IPS DF 4.7 (cell line): Measurements from ENCODE around the gene YIF1B.
"Not testable (repeated sequence)": the region's sequence is repeated elsewhere in the genome, so short reads cannot be mapped to it uniquely, and the experiment has no call there.

Source experiments
- DNase-seq: peaks from one replicate; pipeline ENCODE4 v3.0.0-alpha.2; 2013; ENCODE audit warnings: low spot score; ENCODE audit errors: extremely low read depth

YIF1B gene

DNA sequence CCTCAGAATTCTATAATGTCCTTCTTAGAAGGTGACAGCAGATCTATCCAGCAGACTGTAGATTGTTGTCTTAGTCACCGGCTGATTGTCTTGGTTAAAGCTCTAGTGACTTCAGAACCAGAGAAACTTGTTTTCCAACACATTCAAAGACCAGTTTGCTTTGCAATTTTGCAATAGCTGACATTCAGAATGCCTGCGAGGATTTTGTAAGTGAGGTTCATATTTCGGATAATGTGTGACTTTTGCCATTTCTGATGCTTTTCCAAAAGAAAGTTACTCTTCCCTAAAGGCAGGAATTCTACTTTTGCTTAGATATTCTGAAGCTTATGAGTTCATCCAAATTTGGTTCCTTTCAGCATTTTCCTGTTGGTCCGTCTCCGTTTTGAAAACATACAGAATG is 38.2 kb downstream of the YIF1B start:
- DNase-seq, result no peak

DNA sequence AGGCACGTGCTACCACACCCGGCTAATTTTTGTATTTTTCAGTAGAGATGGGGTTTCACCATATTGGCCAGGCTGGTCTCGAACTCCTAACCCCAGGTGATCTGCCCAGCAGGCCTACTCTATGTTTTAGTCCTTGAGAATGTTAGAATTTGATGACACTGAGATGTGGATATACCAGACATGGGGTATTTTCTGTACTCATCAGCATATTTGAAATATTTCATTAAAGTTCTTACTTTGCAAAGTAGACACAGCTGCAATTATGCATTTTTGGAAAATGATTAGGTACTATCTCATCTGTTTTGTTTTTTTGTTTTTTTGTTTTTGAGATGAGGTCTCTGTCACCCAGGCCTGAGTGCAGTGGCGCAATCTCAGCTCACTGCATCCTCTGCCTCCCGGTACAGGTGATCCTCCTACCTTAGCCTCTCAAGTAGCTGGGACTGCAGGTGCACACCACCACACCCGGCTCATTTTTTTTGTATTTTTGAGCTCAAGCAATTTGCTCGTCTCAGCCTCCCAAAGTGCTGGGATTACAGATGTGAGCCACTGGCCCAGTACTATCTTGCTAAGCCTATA is 38.7 kb downstream of the YIF1B start:
- no peak for DNase-seq

DNA sequence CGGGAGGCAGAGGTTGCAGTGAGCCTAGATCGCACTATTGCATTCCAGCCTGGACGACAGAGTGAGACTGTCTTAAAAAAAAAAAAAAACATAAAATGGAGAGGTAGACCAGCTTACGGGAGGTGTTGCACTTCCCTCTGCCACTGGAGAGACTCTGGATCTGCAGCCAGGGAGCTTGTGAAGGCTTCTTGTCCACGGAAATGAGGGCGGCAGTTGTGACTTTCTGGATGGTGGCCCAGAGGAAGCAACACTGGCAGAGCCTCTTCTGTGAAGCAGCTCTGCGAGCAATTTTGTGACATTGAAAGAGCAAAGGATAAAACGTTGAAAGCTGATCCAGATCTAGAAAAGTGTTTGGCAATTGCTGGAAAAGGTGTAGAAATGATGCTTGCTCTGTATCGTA is 41.0 kb downstream of the YIF1B start:
- no peak for DNase-seq

DNA sequence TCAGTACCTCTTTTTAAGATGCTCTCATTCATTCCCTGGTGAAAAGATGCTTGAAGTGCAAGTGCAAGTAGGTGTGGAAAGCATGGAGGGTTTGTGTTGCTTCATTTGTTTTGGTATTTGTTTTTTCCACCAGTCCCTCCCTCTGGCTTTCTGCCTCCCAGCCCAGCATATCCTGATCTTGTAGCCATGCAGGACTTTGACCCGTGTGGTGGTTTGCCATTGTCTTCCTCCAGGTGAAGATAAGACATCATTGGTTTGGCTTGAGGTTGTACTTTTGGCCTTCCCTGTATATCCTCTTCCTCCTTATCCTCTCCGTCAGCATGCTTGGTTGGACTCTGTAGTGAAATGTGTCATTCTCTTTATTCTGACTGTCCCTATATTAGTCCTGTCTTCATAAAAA is 42.2 kb downstream of the YIF1B start:
- DNase-seq, result no peak

DNA sequence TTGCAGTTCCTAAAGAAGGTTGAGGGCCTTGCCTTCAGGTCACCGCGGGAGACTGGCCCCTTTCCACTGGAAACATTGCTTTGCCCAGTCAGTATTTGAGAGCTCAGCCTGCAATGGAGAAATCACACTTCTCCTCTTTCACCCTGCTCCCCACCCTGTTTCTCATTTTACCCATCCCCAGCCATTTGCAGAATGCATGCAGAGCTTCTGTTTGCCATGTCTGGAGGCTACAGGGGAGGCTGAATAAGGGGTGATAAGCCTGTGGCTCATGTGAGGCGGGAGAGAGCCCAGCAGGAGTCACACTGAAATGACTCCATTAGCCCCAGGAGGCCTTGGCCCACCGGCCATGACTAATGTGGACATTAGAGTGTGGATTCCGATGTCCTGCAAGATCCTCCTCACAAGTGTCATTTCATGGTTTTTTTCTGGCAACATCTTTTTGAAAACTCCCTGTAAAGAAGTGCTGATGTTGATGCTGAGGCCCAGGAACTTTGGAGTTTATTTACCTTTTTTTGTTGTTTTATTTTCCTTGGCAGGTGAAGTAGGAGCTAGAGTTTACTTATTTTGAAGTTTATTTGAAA is 45.1 kb downstream of the YIF1B start:
- no peak for DNase-seq

DNA sequence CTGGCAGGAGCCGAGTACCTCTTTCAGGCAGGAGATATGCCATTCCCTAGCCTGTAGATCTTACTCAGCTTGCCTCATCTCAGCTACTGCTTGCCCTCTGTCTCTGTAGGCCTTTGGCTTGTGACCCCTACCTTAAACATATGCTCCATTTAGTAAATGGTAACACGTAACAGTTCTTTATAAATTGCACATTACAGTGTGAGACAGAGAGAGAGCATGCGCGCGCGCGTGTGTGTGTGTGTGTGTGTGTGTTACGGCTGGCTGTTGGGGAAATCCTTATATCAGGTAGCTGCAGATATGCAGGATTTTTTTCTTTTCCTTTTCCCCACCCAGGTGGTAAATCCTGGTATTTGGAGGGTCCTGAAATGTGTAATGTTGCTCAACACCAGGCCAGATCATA is 47.2 kb downstream of the YIF1B start:
- DNase-seq, result no peak

DNA sequence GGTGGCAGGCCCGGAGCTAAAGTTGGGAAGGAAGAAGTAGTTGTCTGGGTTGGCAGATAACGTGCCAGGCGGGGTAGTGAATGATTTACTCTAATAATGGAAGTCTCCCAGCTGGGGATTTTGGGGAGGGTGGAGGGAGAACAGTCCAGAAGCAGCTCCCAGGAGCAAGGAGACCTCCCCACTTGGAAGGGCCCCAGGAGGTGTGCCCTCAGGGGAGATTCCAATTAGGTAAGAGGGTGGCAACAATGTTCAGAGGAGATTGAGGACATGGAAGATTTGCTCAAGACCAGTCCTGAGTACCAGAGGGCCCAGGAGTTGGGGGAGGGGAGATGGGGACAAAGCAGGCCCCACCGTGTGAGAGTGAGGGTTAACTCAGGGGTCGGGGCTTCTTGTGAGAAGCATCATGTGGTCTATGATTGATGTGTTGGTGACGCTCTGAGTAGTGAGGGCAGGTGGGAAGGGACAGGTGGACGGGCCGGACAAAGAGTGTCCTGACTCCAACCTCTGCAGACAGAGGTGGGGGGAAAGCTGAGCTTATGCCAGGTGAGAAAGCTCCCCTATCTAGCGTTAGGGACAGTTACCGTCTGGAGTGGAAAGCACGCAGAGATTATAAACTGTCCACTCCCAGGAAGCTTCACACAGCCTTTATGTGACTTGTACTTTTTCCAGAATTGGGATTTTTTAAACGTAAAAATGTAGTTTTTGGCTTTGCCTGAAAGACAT is 47.8 kb downstream of the YIF1B start:
- DNase-seq, result no peak

DNA sequence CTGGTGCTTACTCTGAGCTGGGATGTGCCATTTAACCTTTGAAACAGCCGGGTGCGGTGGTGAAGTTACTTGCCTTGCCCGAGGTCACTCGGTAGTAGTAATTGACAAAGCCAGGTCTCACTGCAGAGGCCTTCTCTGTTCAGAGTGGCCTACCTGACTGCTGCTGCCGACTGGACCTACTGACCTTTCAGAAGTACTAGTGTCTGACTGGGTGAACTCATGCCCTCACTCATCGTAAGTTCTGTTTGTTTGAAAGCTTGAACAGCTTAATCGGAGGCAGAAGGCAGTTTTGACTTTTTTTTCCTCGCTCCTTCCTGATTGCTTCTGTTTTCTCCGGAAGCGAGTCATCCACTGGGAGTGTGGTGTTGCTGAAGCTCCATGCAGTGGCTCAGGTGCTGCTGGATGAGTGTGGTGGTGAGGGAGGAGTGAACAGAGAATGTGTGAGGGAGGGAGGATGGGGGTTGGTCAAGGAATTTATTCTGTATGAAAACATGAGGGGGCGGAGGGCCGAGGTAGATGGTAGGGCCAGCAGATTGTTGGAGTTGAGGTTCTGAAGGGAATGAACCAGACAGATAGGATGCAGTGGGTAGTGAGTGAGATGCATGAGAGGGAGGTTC is 48.7 kb downstream of the YIF1B start:
- no peak for DNase-seq

DNA sequence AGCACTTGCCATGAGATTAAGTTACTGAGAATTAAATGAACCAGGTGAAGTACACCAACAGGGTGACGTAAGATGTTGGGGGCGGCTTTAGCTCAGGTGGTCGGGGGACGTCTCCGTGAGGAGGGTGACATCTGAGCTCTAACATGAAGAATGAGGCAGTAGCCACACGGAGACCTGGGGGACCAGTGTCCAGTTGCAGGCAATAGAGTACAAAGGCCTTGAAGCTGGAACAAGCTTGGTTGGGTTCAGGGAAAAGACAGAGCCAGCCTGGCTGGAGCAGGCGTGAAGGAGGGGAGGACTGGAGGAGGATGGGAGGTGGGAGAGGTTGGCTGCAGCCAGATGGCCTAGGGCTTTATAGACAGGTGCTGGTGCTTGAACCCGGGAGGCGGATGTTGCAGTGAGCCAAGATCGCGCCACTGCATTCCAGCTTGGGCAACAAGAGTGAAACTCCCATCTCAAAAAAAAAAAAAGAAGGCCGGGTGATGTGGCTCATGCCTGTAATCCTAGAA is 49.8 kb downstream of the YIF1B start:
- no peak for DNase-seq

DNA sequence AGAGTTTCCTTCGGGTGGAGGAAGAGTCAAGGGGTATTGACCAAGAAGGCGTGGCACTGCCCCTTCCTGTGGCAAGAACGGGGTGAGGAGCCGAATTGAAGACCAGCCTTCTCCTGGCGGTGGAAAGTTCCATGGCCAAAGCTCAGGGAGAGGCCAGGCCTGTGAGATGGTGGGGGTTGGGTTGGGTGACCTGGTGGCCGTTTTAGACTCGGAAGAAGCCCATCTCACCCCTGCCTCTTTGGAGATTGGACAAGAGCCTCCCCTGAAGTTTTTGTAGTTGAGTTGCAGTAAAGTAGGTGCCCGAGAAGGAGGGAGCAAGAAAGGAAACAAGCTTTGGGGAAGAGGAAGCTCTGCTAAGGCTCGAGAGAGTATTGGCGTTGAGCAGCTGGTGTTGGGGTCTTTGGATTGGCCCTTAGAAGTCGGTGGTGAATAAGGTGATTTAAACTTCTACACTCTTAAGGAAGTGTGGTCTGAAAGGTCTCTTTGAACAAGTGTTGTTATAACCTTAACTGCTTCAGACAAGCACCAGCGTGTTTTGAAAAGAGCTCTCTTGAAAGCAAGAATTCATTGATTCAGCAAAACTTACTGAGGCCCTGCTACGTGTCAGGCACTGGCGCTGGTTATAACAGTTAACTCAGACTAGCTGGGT is 50.4 kb downstream of the YIF1B start:
- DNase-seq, result no peak

DNA sequence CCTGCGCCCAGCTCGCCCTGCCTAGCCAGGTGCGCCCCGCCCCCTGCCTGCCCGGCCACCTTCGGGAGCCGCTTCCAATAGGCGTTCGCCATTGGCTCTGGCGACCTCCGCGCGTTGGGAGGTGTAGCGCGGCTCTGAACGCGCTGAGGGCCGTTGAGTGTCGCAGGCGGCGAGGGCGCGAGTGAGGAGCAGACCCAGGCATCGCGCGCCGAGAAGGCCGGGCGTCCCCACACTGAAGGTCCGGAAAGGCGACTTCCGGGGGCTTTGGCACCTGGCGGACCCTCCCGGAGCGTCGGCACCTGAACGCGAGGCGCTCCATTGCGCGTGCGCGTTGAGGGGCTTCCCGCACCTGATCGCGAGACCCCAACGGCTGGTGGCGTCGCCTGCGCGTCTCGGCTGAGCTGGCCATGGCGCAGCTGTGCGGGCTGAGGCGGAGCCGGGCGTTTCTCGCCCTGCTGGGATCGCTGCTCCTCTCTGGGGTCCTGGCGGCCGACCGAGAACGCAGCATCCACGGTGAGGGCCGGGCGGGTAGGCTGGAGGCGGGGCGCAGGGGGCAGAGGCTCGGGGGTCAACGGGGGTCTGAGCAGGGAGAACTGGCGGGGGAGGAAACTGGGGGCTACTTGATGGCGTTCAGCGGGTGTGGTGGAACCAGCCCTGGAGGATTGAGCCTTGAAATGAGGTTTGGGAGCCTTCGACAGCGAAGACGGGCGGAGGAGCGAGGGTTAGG is 51.1 kb downstream of the YIF1B start, which contains the start of gene SPINT2:
Gene SPINT2 (plus strand): TSS at position 88 of the 727 bp plus-strand sequence. CDS start 320 bp downstream, at position 408.
- peak; percentile 53 for DNase-seq

DNA sequence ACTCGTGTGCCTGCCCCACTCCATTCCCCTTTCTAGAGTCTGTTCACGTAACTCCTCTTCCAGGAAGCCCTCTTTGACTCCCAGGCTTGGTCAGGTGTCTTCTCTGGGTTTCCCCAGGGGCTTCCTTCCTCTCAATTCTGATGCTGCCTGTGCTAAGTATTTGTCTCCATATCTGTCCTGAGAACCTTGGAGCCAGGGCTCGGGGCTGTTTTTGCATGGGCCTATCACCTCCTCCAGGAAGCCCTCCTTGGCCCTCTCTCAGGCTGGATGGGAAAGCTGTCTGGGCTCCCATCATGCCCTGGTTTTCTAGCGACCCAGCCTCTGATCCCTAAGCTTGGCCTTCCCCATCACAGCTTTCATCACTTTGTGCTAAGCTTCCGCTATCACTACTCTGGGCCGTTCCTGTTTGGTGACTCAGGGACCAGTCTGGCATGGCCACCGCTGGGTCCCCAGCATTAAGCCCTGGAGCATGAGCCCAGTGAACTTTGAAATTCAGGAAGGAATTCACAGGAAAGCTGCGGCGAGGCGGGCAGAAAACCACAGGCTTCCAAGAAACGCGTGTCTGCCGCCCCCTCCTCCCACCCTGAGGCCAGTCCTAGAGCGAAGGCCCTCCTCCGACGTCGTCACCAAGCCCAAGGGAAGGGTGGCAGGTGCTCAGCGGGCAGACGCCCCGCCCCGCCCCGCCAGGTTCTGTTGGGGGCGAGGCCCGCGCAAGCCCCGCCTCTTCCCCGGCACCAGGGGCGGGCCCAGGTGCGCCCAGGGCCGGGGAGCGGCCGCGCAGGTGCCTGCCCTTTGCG is 51.9 kb downstream of the YIF1B start:
- no peak for DNase-seq

DNA sequence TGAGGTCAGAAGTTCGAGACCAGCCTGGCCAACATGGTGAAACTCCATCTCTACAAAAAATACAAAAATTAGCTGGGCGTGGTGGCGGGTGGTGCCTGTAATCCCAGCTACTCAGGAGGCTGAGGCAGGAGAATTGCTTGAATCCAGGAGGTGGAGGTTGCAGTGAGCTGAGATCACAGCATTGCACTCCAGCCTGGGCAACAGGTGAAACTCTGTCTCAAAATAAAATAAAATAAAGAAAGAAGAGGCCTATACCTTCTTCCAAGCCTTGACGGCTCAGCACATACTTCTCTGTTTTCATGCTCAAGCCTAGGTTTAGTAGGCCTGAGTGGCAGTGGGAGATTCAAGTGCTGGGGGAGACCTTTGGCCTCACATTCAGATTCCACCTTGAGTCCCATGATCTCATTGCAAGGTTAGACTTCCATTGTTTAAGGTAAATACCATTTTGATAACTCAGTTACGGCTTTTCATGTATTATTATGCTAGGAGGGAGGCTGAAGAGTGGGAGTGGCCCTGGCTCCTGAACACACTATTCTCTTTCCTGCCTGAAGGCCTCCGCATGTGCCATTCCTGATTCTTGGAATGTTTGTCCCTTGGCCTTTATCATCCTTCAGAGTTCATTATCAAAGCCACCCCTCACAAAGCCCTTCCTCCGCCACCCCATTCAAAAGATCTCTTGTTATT is 53.0 kb downstream of the YIF1B start:
- DNase-seq, result no peak

DNA sequence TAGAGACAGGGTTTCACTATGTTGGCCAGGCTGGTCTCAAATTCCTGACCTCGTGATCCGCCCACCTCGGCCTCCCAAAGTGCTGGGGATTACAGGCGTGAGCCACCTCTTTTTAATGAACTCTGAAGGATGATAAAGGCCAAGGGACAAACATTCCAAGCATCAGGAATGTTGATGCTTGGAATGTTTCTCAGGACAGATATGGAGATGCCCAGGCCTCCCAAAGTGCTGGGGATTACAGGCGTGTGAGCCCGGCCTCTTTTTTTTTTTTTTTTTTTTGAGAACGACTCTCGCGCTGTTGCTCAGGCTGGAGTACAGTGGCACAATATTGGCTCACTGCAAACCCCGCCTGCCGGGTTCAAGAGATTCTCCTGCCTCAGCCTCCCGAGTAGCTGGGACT is 53.8 kb downstream of the YIF1B start:
- not testable (repeated sequence) for DNase-seq

DNA sequence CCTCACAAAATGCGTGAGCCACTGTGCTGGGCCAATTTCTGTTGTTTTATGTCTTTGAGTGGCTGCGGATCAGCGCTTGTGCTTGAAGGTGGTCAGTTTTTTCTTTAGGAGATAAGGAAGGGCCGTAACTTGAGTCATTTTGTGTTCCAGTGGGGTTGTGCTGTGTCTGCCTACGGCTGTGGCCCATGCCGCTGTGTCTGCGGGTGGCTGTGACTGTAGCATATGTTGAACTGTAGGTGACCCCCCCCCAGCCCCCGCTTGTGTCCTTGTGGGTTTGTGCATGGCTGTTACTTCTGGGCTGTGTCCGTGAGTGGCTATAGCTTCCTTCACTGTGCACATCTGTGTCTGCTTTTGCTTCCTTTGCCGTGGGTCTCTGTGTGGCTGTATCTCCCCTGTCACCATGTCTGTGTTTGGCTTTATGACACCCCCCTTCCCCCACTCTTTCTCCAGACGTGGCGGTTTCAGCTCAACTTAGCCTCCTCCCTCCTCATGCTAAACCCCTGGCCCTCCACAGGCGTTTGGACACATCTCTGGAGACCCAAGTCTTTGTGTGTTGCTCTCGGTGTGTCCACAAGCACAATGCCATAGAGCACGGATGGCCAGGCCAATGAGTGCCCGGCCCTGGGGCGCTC is 60.2 kb downstream of the YIF1B start:
- DNase-seq, result no peak

DNA sequence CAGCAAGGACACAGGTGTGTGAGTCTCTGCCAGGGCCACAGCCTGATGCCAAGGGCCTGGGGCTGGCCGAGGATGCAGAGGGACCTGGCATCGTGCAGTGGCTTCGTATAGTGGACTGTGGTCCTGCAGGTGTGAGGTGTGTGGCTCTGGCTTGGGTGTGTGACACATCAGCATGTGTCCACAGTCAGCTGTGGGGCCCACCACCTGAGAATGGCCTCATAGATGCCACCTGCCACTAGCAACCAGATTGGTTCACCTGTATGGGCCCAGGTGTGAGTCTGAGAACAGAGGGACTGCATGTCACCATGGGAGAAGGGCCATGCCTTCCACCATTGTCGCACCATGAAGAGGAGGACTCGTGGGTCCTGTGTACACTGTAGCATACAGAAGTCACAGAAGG is 62.0 kb downstream of the YIF1B start:
- DNase-seq, result no peak
